OCI-LY7 (cell line): ENCODE data around the gene MYO9A. TPM values are rescaled to one million over a fixed set of nuclear protein-coding genes. Genes with fewer than 3 reads are reported as not detected.

Experiments used
- BruUV-seq: library from RNA; stranded (reverse); fragments of 400-500 nt; replicated peaks from 2 replicates; lab custom pipeline; 2021; lab: Mats Ljungman, UMichigan
- CTCF ChIA-PET: fragments of 300-600 bp; sonication (Branson Sonifier 250); formaldehyde crosslinking; loops from one replicate; lab custom pipeline; 2022; ENCODE audit warnings: antibody characterized with exemption; ENCODE audit not compliant: unreplicated experiment; lab: Charles Lee
- POLR2A ChIA-PET: fragments of 300-600 bp; sonication (Branson Sonifier 250); formaldehyde crosslinking; loops from one replicate; lab custom pipeline; 2022; ENCODE audit warnings: antibody characterized with exemption; lab: Charles Lee
- DNase-seq: peaks from one replicate; pipeline ENCODE4 v3.0.0-alpha.2; 2015; ENCODE audit warnings: low spot score
- H2AFZ ChIP-seq: fragments of 200-600 bp; sonication (generic), shearing (Covaris generic); 2 replicates; pipeline ENCODE4 v1.6.1; 2014; ENCODE audit warnings: mild to moderate bottlenecking, antibody characterized with exemption, low read length, moderate library complexity
- H3K27ac ChIP-seq: fragments of 200-600 bp; sonication (generic); 2 replicates; pipeline ENCODE4 v1.5.1; 2014; ENCODE audit warnings: mixed run types, low read depth, mild to moderate bottlenecking, moderate library complexity, low read length, inconsistent platforms; ENCODE audit not compliant: poor library complexity, severe bottlenecking
- H3K36me3 ChIP-seq: fragments of 200-600 bp; sonication (generic); 2 replicates; pipeline ENCODE4 v1.6.1; 2014; ENCODE audit warnings: mild to moderate bottlenecking, antibody characterized with exemption, low read length, moderate library complexity, mixed read lengths; ENCODE audit not compliant: insufficient read depth
- H3K4me1 ChIP-seq: fragments of 200-600 bp; sonication (generic); 2 replicates; pipeline ENCODE4 v1.5.1; 2014; ENCODE audit warnings: mild to moderate bottlenecking, low read length; ENCODE audit not compliant: insufficient read depth, poor library complexity, severe bottlenecking
- H3K4me2 ChIP-seq: fragments of 200-600 bp; sonication (generic); 2 replicates; pipeline ENCODE4 v1.6.1; 2014; ENCODE audit warnings: mild to moderate bottlenecking, low read length
- H3K4me3 ChIP-seq: fragments of 200-600 bp; sonication (generic); 2 replicates; pipeline ENCODE4 v1.5.1; 2014; ENCODE audit warnings: mild to moderate bottlenecking, low read depth, low read length; ENCODE audit not compliant: poor library complexity, severe bottlenecking
- H3K79me2 ChIP-seq: fragments of 200-600 bp; sonication (generic); 2 replicates; pipeline ENCODE4 v1.6.1; 2016; ENCODE audit warnings: low read depth, mild to moderate bottlenecking, low read length, moderate library complexity, mixed read lengths; ENCODE audit not compliant: insufficient read depth
- H3K9me2 ChIP-seq: fragments of 200-600 bp; sonication (generic); 2 replicates; pipeline ENCODE4 v1.6.1; 2016; ENCODE audit warnings: mild to moderate bottlenecking, low read length, mixed read lengths; ENCODE audit not compliant: insufficient read depth
- H3K9me3 ChIP-seq: fragments of 200-600 bp; sonication (generic); 2 replicates; pipeline ENCODE4 v1.6.1; 2014; ENCODE audit warnings: mild to moderate bottlenecking, mixed run types, low read length, mixed read lengths
- H4K20me1 ChIP-seq: fragments of 200-600 bp; sonication (generic); 2 replicates; pipeline ENCODE4 v1.6.1; 2014; ENCODE audit warnings: mild to moderate bottlenecking, antibody characterized with exemption, low read length, moderate library complexity, mixed read lengths; ENCODE audit not compliant: insufficient read depth
- EZH2phosphoT487 ChIP-seq: fragments of 200-600 bp; sonication (generic); IDR thresholded peaks from 2 replicates; pipeline ENCODE4 v1.6.1; 2018; ENCODE audit warnings: low read depth, borderline replicate concordance, mild to moderate bottlenecking, mixed run types, antibody characterized with exemption, low read length, moderate library complexity, mixed read lengths
- intact Hi-C: fragments of 100-400 bp; cut with micrococcal nuclease; formaldehyde crosslinking; loops from one replicate; pipeline ENCODE4 v1.10.0; 2022; ENCODE audit not compliant: unreplicated experiment
- total RNA-seq, 2 experiments: library from RNA; depleted of rRNA in 1 of 2; stranded (reverse); fragments of >200 nt in 1 of 2; shearing (Covaris generic) in 1 of 2; gene quantifications; 2 replicates each; pipeline ENCODE4 v1.2.3, GENCODE V29; 2014 to 2022
- TF ChIP-seq, protein P1 (sequence below): fragments of 200-600 bp; sonication (generic); conservative IDR thresholded peaks from 2 replicates; pipeline ENCODE4 v1.5.1; 2014; ENCODE audit warnings: mild to moderate bottlenecking, antibody characterized with exemption, low read length, moderate library complexity, mixed read lengths

The MYO9A gene
- total RNA-seq, 2 experiments from 2014 or later: 26.4 to 125 TPM

DNA sequence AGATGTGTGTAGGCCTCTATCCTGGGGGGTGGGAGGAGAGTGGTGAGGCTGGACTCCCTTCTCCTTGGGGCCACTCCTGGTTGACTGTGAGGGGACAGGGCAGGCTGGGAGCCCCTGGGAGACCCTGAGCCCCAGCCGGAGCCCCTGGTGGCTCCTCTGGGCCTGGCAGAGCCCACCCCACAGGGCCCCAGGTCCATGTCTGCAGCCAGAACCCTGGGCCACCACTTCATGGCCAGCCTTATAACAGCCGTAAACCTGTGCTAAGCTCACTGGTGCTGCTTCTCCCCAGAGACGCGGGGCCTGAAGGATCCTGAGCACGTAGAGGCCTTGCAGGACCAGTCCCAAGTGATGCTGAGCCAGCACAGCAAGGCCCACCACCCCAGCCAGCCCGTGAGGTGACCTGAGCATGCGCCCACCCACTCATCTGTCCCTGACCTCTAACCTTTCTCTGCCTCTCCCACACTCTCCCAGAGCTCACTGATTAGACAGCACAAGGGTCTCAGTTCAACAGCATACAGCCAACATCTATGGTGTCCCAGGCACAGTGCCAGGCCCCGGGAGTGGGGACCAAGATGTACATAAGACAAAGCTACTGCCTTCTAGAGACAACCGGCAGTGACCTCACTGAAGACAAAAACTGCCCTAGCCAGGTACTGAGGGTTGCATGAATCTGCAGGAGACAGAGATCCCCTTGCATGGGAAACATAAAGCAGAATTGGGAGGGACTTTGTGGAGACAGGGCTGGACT, 304.1 kb downstream of the MYO9A start:
- H4K20me1 ChIP-seq: no peaks in the 10 kb centered on the region
- intact Hi-C loops: no loop called here
- no TSS peak for BruUV-seq
- no peaks in the 10 kb centered on the region for H3K4me1 ChIP-seq
- no peaks in the 10 kb centered on the region for H3K36me3 ChIP-seq
- POLR2A ChIA-PET: no interaction called here
- no peak for DNase-seq
- CTCF ChIA-PET: no interaction called here
- H3K9me3 ChIP-seq: no peaks in the 10 kb centered on the region
- no peaks in the 10 kb centered on the region for H3K9me2 ChIP-seq
- H3K27ac ChIP-seq: no peak overlapping the region
- no peak overlapping the region for H3K4me2 ChIP-seq
- H3K4me3 ChIP-seq: no peak overlapping the region
- TF ChIP-seq, protein P1, sequence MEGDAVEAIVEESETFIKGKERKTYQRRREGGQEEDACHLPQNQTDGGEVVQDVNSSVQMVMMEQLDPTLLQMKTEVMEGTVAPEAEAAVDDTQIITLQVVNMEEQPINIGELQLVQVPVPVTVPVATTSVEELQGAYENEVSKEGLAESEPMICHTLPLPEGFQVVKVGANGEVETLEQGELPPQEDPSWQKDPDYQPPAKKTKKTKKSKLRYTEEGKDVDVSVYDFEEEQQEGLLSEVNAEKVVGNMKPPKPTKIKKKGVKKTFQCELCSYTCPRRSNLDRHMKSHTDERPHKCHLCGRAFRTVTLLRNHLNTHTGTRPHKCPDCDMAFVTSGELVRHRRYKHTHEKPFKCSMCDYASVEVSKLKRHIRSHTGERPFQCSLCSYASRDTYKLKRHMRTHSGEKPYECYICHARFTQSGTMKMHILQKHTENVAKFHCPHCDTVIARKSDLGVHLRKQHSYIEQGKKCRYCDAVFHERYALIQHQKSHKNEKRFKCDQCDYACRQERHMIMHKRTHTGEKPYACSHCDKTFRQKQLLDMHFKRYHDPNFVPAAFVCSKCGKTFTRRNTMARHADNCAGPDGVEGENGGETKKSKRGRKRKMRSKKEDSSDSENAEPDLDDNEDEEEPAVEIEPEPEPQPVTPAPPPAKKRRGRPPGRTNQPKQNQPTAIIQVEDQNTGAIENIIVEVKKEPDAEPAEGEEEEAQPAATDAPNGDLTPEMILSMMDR: no peak
- no peak for TF ChIP-seq EZH2phosphoT487
- no peaks in the 10 kb centered on the region for H3K79me2 ChIP-seq
- H2AFZ ChIP-seq: no peak overlapping the region

DNA sequence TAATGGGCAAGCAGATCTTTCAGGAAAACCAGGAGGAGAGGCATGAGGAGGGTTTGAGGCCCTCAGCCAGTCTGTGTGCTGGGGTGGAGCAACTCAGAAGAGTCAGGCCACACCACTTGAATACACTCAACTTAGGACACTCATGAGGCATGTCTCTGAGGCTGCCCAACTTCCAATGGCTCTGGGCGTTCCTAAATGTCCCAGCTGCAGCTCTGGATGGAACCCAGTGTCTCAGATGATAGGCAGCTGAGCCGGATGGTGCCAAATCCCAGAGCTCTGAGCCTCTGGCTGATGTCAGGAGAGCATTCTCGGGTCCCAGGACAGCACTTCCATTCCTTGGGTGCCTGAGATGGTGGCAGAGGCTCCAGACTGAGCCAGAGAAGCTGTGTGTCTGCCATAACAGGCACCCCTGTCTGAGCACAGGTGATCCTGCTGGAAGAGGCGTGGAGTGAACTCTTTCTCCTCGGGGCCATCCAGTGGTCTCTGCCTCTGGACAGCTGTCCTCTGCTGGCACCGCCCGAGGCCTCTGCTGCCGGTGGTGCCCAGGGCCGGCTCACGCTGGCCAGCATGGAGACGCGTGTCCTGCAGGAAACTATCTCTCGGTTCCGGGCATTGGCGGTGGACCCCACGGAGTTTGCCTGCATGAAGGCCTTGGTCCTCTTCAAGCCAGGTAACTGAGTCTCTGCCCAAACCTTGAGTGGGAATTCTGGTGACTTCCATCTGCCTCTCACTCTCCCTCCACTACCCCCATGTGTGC, 304.8 kb downstream of the MYO9A start:
- BruUV-seq: no TSS peak
- POLR2A ChIA-PET: no interaction called here
- Histone ChIP-seq H4K20me1 (no peaks in the 10 kb centered on the region), H3K27ac (no peak overlapping the region), H3K4me1 (no peaks in the 10 kb centered on the region), H3K9me3 (no peaks in the 10 kb centered on the region), H3K4me3 (no peak overlapping the region), H3K36me3 (no peaks in the 10 kb centered on the region), H3K9me2 (no peaks in the 10 kb centered on the region), H3K79me2 (no peaks in the 10 kb centered on the region), H3K4me2 (no peak overlapping the region), H2AFZ (no peak overlapping the region)
- TF ChIP-seq, protein P1: no peak
- no peak for TF ChIP-seq EZH2phosphoT487
- no peak for DNase-seq
- CTCF ChIA-PET: no interaction called here
- intact Hi-C loops: no loop called here
